Adipocyte (in vitro differentiated cells): ENCODE measurements around the gene SLC4A1AP.
"Not testable (repeated sequence)": the region's sequence is repeated elsewhere in the genome, so short reads cannot be mapped to it uniquely, and the experiment has no call there.

Experiments
- DNase-seq: peaks from one replicate; pipeline ENCODE4 v3.0.0-alpha.2; 2015; ENCODE audit warnings: low read depth
- H3K27me3 ChIP-seq: replicated peaks from 2 replicates; pipeline ENCODE4 v1.7.0; 2013; ENCODE audit warnings: mild to moderate bottlenecking, low read length, moderate library complexity; ENCODE audit not compliant: control insufficient read depth, insufficient read depth
- H3K36me3 ChIP-seq: 2 replicates; pipeline ENCODE4 v1.7.0; 2013; ENCODE audit warnings: low read length, mild to moderate bottlenecking, moderate library complexity; ENCODE audit not compliant: control insufficient read depth, insufficient read depth, severe bottlenecking
- H3K4me1 ChIP-seq: 2 replicates; pipeline ENCODE4 v1.7.0; 2013; ENCODE audit warnings: mild to moderate bottlenecking, low read length, moderate library complexity; ENCODE audit not compliant: control insufficient read depth, insufficient read depth
- H3K4me3 ChIP-seq: 2 replicates; pipeline ENCODE4 v1.7.0; 2013; ENCODE audit warnings: mild to moderate bottlenecking, low read length, moderate library complexity
- H3K9ac ChIP-seq: 2 replicates; pipeline ENCODE4 v1.7.0; 2013; ENCODE audit warnings: mild to moderate bottlenecking, low read length, moderate library complexity
- H3K9me3 ChIP-seq: 2 replicates; pipeline ENCODE4 v1.7.0; 2013; ENCODE audit warnings: mild to moderate bottlenecking, low read length, moderate library complexity; ENCODE audit not compliant: control insufficient read depth

SLC4A1AP gene

GRCh38 chr2:27681841-27682240, 18.2 kb downstream of the SLC4A1AP start:
- DNase-seq: peak; percentile 39
- Histone ChIP-seq H3K4me1 (peaks cover 30% of the 10 kb centered on the region), H3K4me3 (peak overlapping the region; percentile 56), H3K36me3 (peaks cover 59% of the 10 kb centered on the region), H3K9me3 (no peaks in the 10 kb centered on the region), H3K27me3 (no peaks in the 10 kb centered on the region), H3K9ac (peak overlapping the region; percentile 77)

DNA sequence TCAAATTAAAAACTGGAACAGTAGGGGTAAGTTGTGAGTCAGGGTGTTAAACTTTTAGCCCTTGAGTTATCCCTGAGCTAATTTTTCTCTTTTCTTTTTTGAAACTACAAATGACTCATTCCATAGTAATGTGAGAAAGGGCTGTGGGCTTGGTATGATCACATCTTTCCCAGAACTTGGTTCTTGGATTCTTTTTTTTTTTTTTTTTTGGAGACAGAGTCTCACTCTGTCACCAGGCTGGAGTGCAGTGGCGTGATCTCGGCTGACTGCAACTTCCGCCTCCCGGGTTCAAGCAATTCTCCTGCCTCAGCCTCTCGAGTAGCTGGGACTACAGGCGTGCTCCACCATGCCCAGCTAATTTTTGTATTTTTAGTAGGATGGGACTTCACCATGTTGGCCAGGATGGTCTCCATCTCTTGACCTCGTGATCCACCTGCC, 18.7 kb downstream of the SLC4A1AP start:
- H3K4me1 ChIP-seq: peaks cover 30% of the 10 kb centered on the region
- peaks cover 55% of the 10 kb centered on the region for H3K36me3 ChIP-seq
- not testable (repeated sequence) for H3K9me3 ChIP-seq, H3K27me3 ChIP-seq
- peak overlapping the region; percentile 77 for H3K9ac ChIP-seq
- H3K4me3 ChIP-seq: peak overlapping the region; percentile 56
- peak; percentile 88 for DNase-seq

GRCh38 chr2:27683390-27684071, 19.8 kb downstream of the SLC4A1AP start:
- peaks cover 30% of the 10 kb centered on the region for H3K4me1 ChIP-seq
- H3K36me3 ChIP-seq: peaks cover 53% of the 10 kb centered on the region
- H3K4me3 ChIP-seq: no peak overlapping the region
- no peaks in the 10 kb centered on the region for H3K9me3 ChIP-seq
- no peaks in the 10 kb centered on the region for H3K27me3 ChIP-seq
- peak; percentile 94 for DNase-seq
- peak overlapping the region; percentile 45 for H3K9ac ChIP-seq

DNA sequence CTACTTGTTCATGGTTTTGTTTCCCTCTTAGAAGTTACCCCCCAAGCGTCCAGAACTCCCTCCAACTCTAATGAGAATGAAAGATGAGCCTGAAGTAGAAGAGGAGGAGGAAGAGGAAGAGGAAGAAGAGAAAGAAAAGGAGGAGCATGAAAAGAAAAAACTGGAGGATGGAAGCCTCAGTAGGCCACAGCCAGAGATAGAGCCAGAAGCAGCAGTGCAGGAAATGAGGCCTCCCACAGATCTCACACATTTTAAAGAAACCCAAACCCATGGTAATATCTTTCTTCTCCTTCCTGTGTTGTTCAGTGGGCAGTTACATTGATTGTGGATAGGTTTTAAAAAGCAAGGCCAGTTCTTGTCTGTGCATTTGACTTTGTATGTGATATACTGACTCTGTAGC, 21.3 kb downstream of the SLC4A1AP start:
- Histone ChIP-seq H3K4me1 (peaks cover 38% of the 10 kb centered on the region), H3K36me3 (peaks cover 51% of the 10 kb centered on the region)
- H3K27me3 ChIP-seq, H3K9me3 ChIP-seq, H3K9ac ChIP-seq, H3K4me3 ChIP-seq, DNase-seq: not testable (repeated sequence)

GRCh38 chr2:27685577-27685976, 21.9 kb downstream of the SLC4A1AP start:
- no peak for DNase-seq
- no peaks in the 10 kb centered on the region for H3K27me3 ChIP-seq
- H3K4me3 ChIP-seq: no peak overlapping the region
- H3K36me3 ChIP-seq: peaks cover 51% of the 10 kb centered on the region
- H3K9me3 ChIP-seq: no peaks in the 10 kb centered on the region
- H3K4me1 ChIP-seq: peaks cover 38% of the 10 kb centered on the region
- no peak overlapping the region for H3K9ac ChIP-seq

- Histone ChIP-seq H3K36me3 (peaks cover 56% of the 10 kb centered on the region), H3K4me3 (no peak overlapping the region), H3K9ac (no peak overlapping the region), H3K4me1 (peaks cover 23% of the 10 kb centered on the region), H3K9me3 (no peaks in the 10 kb centered on the region), H3K27me3 (no peaks in the 10 kb centered on the region)
- no peak for DNase-seq
Observed at GRCh38 chr2:27687232-27687631, 23.5 kb downstream of the SLC4A1AP start.

- Histone ChIP-seq H3K4me3 (no peak overlapping the region), H3K36me3 (peaks cover 59% of the 10 kb centered on the region), H3K4me1 (peaks cover 8% of the 10 kb centered on the region), H3K9ac (no peak overlapping the region), H3K9me3 (no peaks in the 10 kb centered on the region), H3K27me3 (no peaks in the 10 kb centered on the region)
- no peak for DNase-seq
Observed at GRCh38 chr2:27689424-27689823, 25.7 kb downstream of the SLC4A1AP start.

- Histone ChIP-seq H3K4me1 (peaks cover 8% of the 10 kb centered on the region), H3K27me3 (no peaks in the 10 kb centered on the region), H3K9ac (no peak overlapping the region), H3K36me3 (peaks cover 54% of the 10 kb centered on the region), H3K9me3 (no peaks in the 10 kb centered on the region), H3K4me3 (no peak overlapping the region)
- DNase-seq: no peak
Observed at GRCh38 chr2:27690052-27690451, 26.4 kb downstream of the SLC4A1AP start.

DNA sequence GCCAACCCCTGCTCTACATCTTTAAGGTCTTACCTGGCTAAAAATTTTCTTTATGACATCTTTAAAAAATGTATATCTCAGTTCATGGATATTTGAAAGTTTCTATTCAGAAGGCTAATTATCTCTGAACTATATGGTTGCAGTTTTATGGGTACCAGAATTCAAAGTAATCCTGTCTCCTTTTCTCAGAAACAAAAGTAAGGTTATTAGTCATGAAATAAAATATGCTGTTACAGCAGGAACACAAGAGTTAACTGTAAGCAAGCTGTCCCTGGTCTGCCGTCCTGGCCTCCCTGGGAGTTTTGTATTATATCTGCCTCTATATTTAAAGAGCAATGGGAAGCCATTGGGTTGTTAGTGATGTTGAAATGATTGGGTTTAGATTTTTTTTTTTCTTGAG, 34.0 kb downstream of the SLC4A1AP start:
- H3K4me3 ChIP-seq: no peak overlapping the region
- H3K9me3 ChIP-seq: no peaks in the 10 kb centered on the region
- H3K9ac ChIP-seq: no peak overlapping the region
- H3K4me1 ChIP-seq: no peaks in the 10 kb centered on the region
- no peak for DNase-seq
- H3K36me3 ChIP-seq: peaks cover 31% of the 10 kb centered on the region
- H3K27me3 ChIP-seq: no peaks in the 10 kb centered on the region

DNA sequence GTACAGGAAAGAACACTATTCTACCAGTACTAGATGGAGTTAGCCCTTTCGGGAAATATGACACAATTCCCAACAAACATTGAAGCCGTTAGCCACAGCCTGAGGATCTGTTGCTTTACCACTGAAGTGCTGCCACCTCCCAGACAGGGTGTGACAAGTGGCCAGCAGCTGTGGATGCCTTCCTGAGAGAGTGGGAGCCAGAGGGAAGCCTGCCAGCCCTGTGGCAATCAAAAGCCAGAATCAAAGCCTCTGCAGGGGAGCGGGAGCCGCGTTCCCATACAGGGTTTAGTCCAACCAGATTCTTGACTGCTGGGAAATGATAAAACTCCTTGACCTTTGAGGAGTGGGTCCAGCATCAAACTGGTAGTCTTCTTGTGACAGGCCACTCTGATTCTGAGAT, 38.0 kb downstream of the SLC4A1AP start:
- no peak overlapping the region for H3K4me3 ChIP-seq
- peaks cover 9% of the 10 kb centered on the region for H3K36me3 ChIP-seq
- no peaks in the 10 kb centered on the region for H3K9me3 ChIP-seq
- peaks cover 16% of the 10 kb centered on the region for H3K4me1 ChIP-seq
- DNase-seq: no peak
- no peaks in the 10 kb centered on the region for H3K27me3 ChIP-seq
- H3K9ac ChIP-seq: no peak overlapping the region

GRCh38 chr2:27702302-27702701, 38.6 kb downstream of the SLC4A1AP start:
- H3K27me3 ChIP-seq: no peaks in the 10 kb centered on the region
- peaks cover 22% of the 10 kb centered on the region for H3K4me1 ChIP-seq
- no peak for DNase-seq
- no peak overlapping the region for H3K9ac ChIP-seq
- peaks cover 2% of the 10 kb centered on the region for H3K36me3 ChIP-seq
- H3K9me3 ChIP-seq: no peaks in the 10 kb centered on the region
- H3K4me3 ChIP-seq: no peak overlapping the region
